Measurements from ENCODE around the gene SASH1. TPM values are rescaled to one million over a fixed set of nuclear protein-coding genes. Genes with fewer than 3 reads are reported as not detected.
"Not testable (repeated sequence)": the region's sequence is repeated elsewhere in the genome, so short reads cannot be mapped to it uniquely, and the experiment has no call there.

The SASH1 gene
- polyA plus RNA-seq, 1 donor: 42.8 TPM

DNA sequence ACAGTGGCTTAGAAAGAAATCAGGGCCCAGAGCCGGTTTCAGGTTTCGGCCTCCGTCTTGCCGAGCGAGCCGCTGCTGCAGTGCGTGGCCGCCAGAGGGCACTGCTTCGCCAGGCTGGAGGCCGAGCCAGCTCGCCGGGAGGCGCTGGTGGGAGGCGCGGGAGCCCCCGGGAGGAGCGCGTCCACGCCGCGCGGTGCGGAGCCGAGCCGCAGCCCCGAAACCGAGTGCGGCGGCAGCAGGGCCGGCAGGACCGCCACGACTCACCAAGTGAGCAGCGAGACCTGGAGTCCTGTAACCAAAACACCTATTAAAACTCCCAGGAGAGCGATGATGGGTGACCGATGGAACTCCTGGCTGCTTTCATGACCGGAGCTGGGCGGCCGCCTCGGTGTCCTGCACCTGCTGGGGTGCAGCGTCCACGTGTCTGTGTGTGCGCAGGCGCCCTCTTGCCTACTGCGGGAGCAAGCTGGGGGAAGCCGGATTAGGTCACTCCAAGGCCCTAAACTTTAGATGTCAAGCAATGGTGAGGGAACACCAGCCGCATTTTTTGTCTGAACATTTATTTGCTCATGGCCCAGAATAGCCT, 217.3 kb downstream of the SASH1 start:
- DNase-seq: peak; percentile 88

DNA sequence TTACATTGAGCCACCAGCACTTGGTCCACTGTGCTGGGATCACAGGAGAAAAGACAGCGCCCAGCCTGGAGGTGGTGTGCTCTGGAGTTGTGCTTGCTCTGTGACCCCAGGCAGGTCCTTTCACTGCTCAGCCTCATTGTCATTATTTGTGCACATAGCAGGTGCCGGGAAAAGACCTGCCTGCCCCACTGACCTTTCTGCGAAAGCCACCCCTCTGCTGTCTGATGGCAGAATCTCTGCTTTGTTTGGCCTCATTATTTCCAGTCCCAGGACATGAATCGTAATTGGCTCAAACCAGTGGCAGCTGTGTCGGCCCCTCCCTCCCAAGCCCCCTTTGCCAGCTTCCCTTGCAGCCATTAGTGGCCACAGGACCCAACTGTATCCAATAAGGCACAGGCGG, 219.0 kb downstream of the SASH1 start:
- DNase-seq: no peak

DNA sequence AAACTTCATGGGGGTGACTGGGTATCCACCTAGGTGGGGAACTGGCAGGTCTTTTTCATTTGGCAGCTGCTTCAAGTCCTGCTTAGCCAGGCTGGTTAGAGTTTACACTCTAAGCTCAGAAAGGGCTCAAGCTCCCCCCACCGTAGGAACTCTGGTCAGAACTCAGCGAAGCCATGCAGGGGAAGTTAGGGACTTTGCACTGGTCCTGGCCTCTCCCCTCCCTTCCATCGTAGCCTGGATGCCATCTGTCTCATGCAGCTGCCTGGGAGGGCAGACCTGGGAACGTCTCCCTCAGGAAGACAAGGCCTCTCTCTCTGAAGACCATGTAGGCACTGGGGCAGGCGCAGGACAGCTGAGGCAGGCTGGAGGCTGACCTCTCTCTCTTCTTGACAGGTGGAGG, 220.4 kb downstream of the SASH1 start:
- no peak for DNase-seq

DNA sequence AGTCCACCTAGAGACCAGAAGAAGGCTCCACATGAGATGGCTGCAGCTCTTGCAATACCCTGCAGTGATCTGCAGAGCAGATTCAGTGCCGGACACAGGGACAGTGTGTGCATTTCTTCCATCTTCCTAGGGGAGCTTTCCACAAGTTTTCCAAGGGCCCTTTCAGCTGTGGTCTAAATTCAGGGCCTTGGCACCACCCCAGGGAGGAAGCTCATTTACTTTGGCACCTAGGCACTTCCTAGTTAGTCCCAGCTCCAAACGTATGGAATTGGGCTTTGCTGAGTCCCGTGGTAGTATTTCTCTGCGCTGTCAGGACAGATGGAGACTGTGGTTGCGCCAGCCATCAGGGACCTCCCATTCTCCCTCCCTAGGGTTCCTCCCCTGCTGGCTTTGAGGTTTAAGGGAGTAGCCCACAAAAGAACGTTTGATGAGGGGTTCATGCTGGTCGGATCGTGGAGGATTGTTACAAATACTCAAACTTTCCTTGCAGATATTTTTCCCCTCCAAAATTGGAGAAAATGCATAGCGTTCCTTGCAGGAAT, 221.9 kb downstream of the SASH1 start:
- no peak for DNase-seq

DNA sequence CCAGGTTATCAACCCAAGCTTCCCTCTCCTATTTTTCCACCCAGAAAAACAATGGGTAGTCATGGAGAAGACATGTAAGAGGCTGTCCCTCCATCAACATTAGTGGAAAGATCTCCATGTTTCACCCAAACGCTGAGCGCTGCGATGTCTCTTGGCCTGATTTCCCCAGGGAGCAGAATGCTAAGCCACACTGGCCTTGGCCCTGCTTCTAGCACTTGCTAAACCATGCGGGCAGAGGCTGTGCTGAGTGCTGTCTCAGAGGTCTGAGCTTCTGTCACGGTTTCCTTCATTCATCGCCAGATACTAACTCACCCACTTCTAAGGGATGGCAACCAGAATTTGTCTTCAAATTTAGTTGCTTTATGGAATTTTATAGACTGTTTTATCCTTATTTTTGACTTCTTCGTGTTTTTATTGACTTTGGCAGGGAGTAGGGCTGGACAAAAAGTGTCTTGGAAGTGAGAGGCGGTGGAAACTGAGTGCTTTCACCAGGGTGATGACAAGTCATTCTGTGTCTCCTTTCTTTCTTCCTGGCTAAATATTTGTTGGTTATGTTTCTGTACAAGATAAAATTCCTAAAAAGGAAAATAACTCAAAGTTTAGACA, 222.8 kb downstream of the SASH1 start:
- no peak for DNase-seq

DNA sequence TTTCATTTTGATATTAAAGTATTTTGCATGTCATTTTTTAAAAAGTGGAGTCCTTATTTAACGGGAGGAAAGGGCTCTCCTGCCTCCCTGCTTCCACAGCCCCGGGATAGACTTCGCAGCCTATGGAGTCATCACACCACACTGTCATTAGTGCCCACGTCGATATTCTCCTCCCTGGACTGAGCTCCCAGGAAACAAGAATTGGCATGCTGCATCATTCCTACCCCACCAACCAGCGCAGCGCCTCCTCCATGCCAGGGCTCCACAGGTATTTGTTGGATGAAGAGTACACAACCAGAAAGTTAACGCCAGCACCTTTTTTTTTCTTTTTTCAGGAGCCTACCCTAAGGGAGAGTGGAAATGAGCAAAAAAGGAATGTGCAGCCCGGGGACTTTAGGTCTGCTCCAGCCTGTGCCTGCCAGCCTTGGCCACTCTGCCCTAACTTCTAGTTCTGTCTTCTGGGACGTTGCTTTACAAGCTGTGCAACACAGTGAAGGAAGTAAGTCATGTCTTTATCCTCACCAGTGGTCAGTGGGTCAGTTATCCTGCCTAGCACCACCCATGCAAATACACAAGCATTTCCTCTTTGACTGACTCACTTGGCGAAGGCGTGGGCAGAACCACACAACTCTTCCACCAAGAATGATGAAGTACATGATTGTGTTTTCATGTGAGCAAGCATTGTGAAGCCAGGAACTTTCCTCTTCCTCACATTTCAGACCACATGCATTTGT, 223.5 kb downstream of the SASH1 start:
- DNase-seq: no peak

DNA sequence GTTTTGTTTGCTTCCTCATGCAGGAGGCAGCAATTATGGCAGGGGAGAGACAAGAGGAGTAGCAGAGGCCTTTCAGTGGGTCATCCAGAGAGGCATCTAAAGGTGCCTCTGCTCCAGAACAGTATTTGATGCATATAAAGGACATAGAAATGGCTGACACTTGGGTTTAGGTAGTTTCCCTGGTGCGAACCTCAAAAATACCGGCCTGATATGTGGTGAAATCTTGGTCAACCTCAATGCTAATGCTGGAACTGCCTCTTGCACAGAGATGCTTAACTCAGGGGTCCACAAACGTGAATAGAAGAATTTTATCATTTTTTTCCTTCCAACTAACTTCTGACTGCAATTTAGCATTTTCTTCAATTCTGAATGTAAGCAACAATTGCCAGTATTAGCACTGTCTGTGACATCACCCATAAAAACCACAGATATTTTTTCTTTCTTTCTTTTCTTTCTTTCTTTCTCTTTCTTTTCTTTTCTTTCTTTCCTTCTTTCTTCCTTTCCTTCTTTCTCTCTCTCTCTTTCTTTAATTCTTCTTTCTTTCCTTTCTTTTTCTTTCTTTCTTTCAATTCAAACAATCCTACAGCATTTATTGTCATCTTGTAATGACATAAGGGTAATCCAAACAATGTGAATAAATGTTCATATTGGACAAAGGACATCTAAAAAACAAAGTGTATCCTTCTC, 224.2 kb downstream of the SASH1 start:
- DNase-seq: no peak

DNA sequence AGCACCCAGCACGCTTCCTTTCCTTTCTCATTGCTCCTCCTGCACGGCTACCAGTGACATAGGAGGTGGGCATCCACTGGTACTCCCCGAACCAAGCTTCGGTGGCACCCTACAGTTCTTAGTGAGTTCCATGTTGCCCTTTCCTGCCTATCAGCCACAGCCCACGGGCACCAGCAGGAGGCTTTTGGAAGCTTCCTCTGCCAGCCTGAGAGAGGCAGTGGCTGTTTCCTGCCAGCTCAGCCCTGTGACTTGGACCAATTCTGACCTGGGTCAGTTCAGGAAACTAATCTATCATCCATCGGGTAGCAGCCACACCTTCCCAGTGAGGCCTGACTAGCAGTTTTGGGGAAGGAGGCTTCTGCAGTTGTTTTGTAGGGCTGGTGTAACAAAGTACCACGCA, 227.8 kb downstream of the SASH1 start:
- DNase-seq: no peak

DNA sequence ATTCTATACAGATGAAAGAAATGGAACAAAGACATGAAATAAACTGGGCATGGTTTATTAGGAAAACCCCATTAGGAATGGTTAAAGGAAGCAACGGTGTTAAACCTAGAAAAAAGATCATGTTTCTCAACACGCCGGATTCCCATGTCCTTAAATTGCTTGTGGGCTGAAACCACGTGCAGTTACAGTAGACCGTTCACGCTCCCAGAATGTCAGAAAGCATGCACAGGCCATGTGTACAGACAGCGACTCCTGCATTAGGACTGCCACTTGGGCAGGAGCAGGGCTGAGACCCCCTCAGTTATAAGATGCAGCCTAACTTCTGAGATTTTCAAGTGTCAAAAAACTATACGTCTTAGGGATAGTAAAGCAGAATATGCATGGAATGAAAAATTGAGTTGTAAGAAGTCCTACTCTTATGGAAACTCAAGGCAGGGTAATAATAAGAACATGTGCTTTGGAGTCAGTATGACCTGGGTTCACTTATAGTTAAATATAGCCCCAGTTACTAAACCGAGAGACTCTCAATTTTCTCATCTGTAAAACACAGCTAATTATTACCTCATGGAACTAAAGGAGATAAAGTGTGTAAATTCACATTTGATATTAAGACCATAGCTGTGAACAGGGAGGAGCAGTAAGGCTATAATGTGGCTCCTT, 230.2 kb downstream of the SASH1 start:
- DNase-seq: no peak

DNA sequence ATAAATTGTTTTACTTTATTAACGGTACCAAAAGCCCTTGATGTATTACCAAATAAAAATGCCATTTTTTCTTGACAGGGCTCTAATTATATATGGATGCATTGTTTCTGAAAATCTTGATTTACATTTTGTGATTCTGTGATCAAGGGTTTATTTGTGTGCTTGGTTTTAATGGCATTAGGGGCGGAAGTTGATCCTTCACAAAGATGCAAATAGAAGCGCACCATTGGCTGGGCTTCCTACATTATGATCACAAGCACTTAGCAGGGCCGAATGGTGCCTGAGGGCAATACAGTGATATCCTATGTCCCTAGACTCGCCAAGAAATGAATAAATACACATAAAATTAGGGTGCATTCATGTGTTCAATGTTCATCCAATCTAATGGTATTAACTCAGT, 231.3 kb downstream of the SASH1 start:
- no peak for DNase-seq

DNA sequence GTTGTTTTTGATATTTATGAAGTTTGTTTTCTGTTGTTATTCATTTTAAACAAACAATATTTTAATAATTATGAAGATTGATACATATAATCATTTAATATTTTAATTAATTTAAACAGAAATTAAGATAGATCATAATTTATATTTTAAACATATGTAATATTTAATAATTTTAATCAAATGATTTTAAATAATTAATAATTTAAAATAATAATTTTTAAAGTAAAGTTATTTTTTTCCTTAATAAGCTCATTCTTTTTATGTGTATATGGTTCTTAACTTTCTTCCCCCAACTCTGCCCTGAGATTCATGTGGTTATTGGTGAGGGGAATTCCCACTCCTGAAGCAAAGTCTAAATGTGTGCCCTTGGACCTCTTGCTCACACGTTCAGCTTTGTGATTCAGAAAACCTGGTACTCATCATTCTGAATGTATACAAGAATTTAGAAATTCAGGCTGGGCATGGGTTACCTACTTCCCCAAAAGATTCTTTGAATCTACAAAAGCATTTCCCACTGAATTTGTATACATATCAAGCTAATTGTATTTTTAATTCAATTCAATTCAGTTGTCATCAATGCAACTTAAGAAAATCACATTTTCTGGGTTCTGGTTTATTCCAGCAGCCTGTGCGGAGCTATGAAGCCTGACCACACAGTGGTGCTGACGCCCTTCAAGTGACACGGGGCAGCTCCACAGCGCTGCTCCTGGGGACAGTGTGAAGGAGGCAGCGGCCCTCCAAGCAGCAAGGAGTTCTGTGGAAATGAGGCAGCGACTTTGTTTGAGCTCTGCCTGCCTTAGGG, 235.2 kb downstream of the SASH1 start:
- DNase-seq: peak; percentile 87

DNA sequence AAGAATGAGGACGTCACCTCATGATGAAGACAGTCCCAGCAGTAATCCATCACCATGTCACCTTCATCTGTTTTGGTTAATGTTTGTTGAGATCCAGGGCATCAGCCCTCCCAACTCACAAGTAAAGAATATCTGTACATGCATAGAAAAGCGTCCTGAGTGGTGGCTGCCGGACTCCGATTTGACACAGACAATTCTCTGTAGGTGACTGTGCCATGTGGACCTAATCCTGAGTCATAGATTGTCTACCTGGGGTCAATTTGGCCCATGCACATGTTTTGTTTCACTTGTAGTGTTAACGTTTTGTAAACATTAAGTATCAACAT, 235.8 kb downstream of the SASH1 start:
- DNase-seq: no peak

DNA sequence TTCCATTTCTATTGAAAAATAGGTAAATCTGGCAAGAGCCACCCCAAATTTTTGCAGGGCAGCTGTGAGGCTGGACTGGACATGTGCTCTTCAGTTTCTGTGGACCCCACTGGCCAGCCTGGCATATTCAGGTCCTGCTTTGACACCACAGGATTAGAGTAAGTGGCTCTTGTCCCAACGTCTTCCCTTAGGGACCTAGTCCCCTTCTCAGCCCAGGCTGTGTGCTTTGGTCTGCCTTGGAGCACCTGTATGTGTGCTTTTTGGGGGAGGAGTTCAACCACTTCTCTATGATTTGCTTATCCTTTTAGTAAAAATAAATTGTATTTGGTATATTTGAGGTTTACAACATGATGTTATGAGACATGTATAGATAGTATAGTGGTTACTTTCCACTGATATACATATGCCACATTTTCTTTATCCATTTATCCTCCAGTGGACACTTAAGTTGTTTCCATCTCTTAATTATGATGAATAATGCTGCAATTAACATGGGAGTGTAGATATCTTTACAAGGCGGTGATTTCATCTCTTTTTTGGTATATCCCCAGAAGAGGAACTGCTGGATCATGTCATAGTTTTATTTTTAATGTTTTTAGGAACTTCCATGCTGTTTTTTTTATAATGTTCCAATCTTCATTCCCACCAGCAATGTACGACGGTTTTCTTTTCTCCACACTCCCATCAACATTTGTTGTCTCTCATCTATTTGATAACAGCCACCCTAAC, 236.4 kb downstream of the SASH1 start:
- no peak for DNase-seq

DNA sequence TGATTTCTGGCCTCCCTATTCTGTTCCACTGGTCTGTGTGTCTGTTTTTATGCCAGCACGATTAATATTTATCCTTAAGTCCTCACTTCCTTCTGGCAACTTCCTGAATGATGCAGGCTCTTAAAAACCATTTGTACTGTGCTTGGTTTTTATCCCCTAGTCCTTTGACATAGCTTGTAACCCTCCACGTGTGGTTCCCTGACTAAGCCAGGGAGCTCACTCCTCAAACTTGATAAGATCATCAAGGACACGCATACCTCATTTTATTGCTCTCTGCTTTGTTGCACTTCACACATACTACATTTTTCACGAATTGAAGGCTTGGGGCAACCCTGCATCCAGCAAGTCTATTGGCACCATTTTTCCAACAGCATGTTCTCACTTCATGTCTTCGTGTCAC, 237.8 kb downstream of the SASH1 start:
- no peak for DNase-seq

DNA sequence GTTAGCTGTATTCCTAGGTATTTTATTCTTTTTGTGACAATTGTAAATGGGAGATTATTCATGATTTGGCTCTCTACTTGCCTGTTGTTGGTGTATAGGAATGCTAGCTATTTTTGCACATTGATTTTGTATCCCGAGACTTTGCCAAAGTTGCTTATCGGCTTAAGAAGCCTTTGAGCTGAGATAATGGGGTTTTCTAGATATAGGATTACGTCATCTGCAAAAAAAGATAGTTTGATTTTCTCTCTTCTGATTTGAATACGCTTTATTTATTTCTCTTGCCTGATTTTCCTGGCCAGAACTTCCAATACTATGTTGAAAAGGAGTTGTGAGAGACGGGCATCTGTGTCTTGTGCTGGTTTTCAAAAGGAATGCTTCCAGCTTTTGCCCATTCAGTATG, 241.0 kb downstream of the SASH1 start:
- no peak for DNase-seq

DNA sequence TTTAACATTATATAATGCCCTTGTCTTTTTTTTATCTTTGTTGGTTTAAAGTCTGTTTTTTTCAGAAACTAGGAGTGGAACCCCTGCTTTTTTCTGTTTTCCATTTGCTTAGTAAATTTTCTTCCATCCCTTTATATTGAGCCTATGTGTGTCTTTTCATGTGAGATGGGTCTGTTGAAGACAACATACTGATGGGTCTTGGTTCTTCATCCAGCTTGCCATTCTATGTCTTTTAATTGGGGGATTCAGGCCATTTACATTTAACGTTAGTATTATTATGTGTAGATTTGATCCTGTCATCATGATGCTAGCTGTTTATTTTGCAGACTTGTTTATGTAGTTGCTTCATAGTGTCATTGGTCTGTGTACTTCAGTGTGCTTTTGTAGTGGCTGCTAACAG, 243.0 kb downstream of the SASH1 start:
- DNase-seq: not testable (repeated sequence)

DNA sequence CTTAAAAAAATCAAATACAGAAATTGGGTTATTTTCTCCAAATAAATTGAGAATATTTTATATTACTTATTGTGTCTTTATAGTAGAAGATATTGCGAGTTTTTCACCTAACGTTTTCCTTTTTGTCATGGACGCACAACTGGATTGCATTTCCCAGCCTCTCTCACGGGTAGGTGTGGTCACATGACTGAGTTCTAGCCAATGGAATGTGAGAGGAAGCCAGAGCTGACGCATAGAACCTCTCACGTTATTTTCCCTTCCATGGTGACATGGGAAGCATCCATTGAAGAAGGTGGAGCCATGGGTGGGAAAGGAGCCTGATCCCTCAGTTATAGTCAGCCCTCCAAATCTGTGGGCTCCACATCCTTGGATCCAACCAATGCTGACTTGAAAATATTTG, 248.2 kb downstream of the SASH1 start:
- DNase-seq: no peak

DNA sequence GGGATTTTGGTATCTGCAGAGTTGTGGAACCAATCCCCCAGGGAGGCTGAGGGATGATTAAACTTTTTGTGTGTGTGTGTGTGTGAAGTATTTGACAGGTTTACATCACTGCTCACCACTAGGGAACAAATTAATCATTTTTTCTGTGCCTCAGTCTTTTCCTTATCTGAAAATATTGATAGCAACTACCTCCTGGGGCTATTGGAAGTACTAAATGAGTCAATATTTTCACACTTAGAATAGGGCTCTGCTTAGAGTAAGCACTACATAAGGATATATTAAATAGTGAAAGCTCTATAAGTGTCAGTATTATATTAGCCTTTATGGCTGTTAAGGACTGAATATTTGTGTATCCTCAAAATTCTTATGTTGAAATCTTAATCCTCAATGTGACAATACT, 249.0 kb downstream of the SASH1 start:
- DNase-seq: no peak

DNA sequence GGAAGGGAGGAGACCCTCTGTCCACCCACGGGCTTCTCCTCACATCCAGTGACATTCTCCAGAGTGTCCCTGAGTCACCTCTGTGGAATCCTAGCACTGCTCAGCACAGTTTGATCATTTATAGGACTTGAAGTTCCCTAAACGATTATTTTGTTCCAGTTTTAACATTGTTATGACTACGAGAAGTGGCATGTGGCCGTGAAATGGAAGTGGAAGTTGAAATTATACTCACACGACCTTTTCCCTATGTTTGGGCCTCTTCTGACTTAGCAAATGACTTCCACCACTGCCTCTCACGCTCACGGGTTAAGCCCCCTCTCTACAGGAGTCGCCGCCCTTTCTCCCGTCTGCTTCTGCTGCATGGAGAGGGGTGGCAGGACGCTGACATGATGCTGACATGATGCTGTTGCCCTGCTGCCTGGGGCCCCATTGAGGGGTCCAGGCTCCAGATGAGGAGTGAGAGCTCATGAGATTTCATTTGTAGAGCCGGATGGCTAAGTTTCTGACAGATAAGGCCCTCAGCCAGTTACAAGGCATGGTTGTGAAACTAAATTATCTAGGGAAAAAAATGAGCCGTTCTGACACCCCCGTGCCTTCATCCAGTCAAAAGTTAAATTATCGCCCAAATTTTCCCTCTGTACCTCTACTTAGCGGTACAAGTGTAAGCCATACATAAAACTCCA, 250.6 kb downstream of the SASH1 start:
- no peak for DNase-seq

DNA sequence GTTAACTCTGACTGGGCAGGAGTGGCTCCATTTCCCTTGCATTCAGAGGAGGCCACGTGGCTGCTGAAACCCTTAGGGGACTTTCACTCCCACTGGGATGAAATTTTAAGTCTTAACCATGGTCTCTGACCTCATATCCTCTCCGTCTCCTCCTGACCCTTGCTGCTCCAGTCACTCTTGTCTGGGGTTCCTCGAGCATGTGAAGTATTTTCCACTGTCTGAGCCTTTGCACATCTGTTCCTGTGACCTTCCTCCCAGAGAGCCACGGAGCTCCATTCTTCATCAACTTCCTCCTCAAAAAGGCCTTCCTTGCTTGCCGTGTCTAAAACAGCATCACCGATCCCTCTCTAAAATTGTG, 251.2 kb downstream of the SASH1 start:
- DNase-seq: no peak

DNA sequence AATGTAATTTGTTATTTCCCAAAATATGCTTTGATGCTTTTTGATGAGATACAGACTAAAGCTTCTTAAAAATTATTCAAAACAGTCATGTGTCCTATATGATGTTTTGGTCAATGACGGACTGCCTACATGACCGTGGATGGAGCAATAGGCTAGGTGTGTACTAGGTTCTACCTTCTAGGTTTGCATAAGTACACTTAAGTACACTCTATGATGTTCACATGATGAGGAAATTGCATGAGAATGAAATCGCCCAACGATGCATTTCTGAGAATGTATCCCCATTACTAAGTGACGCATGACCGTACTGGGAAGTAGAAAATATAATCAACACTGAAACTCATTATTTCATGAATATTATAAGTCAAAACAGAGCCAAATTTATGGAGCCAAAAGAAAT, 252.9 kb downstream of the SASH1 start:
- DNase-seq: no peak
